OCI-LY1 (cell line): ENCODE data around the gene AGFG1.

ENCODE experiments used
- H2AFZ ChIP-seq: fragments of 200-600 bp; sonication (generic), shearing (Covaris generic); 2 replicates; pipeline ENCODE4 v1.6.0; 2014; ENCODE audit warnings: antibody characterized with exemption, mild to moderate bottlenecking, low read length
- H3F3A ChIP-seq: fragments of 200-600 bp; sonication (generic), shearing (Covaris generic); 2 replicates; pipeline ENCODE4 v1.6.0; 2014; ENCODE audit warnings: mild to moderate bottlenecking, antibody characterized with exemption, low read length, moderate library complexity; ENCODE audit not compliant: insufficient read depth
- H3K27ac ChIP-seq: fragments of 200-600 bp; sonication (generic); 2 replicates; pipeline ENCODE4 v1.5.1; 2014; ENCODE audit warnings: low read length, mixed run types, mild to moderate bottlenecking, low read depth; ENCODE audit not compliant: poor library complexity, severe bottlenecking
- H3K27me3 ChIP-seq: fragments of 200-600 bp; sonication (generic); 2 replicates; pipeline ENCODE4 v1.6.0; 2014; ENCODE audit warnings: antibody characterized with exemption, mild to moderate bottlenecking, low read length, moderate library complexity; ENCODE audit not compliant: insufficient read depth
- H3K36me3 ChIP-seq: fragments of 200-600 bp; sonication (generic); 2 replicates; pipeline ENCODE4 v1.6.1; 2014; ENCODE audit warnings: mild to moderate bottlenecking, antibody characterized with exemption, low read length, moderate library complexity, mixed read lengths; ENCODE audit not compliant: insufficient read depth
- H3K4me1 ChIP-seq: fragments of 200-600 bp; sonication (generic); 2 replicates; pipeline ENCODE4 v1.5.1; 2014; ENCODE audit warnings: mild to moderate bottlenecking, low read length, moderate library complexity; ENCODE audit not compliant: insufficient read depth, severe bottlenecking
- H3K4me2 ChIP-seq: fragments of 200-600 bp; sonication (generic), shearing (Covaris generic); 2 replicates; pipeline ENCODE4 v1.6.1; 2014; ENCODE audit warnings: low read length
- H3K4me3 ChIP-seq: fragments of 200-600 bp; sonication (generic); 2 replicates; pipeline ENCODE4 v1.5.1; 2014; ENCODE audit warnings: low read length, low read depth, mild to moderate bottlenecking, mixed read lengths; ENCODE audit not compliant: poor library complexity, severe bottlenecking
- H3K79me2 ChIP-seq: fragments of 200-600 bp; shearing (Covaris generic); 2 replicates; pipeline ENCODE4 v1.6.1; 2016; ENCODE audit warnings: mixed run types, low read length, mixed read lengths; ENCODE audit not compliant: insufficient read depth
- H3K9ac ChIP-seq: fragments of 200-600 bp; sonication (generic), shearing (Covaris generic); 2 replicates; pipeline ENCODE4 v1.6.1; 2014; ENCODE audit warnings: mild to moderate bottlenecking, low read length, mixed read lengths
- H3K9me2 ChIP-seq: fragments of 200-600 bp; sonication (generic), shearing (Covaris generic); 2 replicates; pipeline ENCODE4 v1.6.1; 2014; ENCODE audit warnings: low read depth, mild to moderate bottlenecking, low read length, mixed read lengths
- H3K9me3 ChIP-seq: fragments of 200-600 bp; shearing (Covaris generic); 2 replicates; pipeline ENCODE4 v1.6.1; 2014; ENCODE audit warnings: low read length, mixed read lengths
- H4K20me1 ChIP-seq: fragments of 200-600 bp; sonication (generic), shearing (Covaris generic); 2 replicates; pipeline ENCODE4 v1.6.0; 2016; ENCODE audit warnings: mild to moderate bottlenecking, low read length; ENCODE audit not compliant: insufficient read depth
- CTCF ChIP-seq: fragments of 200-600 bp; sonication (generic), shearing (Covaris generic); IDR thresholded peaks from 2 replicates; pipeline ENCODE4 v1.5.1; 2017; ENCODE audit warnings: mild to moderate bottlenecking, antibody characterized with exemption, low read length, moderate library complexity, mixed read lengths
- EZH2 ChIP-seq: fragments of 200-600 bp; sonication (generic), shearing (Covaris generic); IDR thresholded peaks from 2 replicates; pipeline ENCODE4 v1.8.0; 2017; ENCODE audit warnings: borderline replicate concordance, mixed run types, mild to moderate bottlenecking, antibody characterized with exemption, low read length, moderate library complexity, mixed read lengths

Gene AGFG1

GRCh38 chr2:227471924-227472264 lies at the start of gene AGFG1:
TSS of gene AGFG1 (plus strand) at chr2:227472156. CDS start at chr2:227472422, 266 bp downstream.
- Histone ChIP-seq H3K4me3 (peak within 1 kb of the TSS; percentile 96), H3K36me3 (no peaks in the 10 kb centered on the region), H3K27ac (no peak within 1 kb of the TSS), H3K4me1 (peaks cover 20% of the 10 kb centered on the region), H3K9me3 (no peaks in the 10 kb centered on the region), H3K9ac (peak within 1 kb of the TSS; percentile 82), H4K20me1 (peaks cover 3% of the 10 kb centered on the region; the same call in 1 of the 2 replicates), H2AFZ (no peak within 1 kb of the TSS), H3K4me2 (peak within 1 kb of the TSS; percentile 96), H3F3A (no peaks in the 10 kb centered on the region), H3K9me2 (no peaks in the 10 kb centered on the region), H3K79me2 (peaks cover 30% of the 10 kb centered on the region), H3K27me3 (no peaks in the 10 kb centered on the region)
- TF ChIP-seq EZH2 (no peak), CTCF (peak; percentile 92)

GRCh38 chr2:227423656-227424499 lies 48.1 kb upstream of the AGFG1 start:
- Histone ChIP-seq H3K4me1 (no peaks in the 10 kb centered on the region), H3K9ac (no peak overlapping the region), H3K27ac (no peak overlapping the region), H3K27me3 (no peaks in the 10 kb centered on the region), H3K4me3 (no peak overlapping the region), H3K79me2 (no peaks in the 10 kb centered on the region), H3K9me2 (no peaks in the 10 kb centered on the region), H3K4me2 (no peak overlapping the region), H3K36me3 (no peaks in the 10 kb centered on the region), H2AFZ (no peak overlapping the region), H3K9me3 (no peaks in the 10 kb centered on the region), H3F3A (no peaks in the 10 kb centered on the region), H4K20me1 (no peaks in the 10 kb centered on the region)
- TF ChIP-seq EZH2: no peak
- no peak for TF ChIP-seq CTCF

GRCh38 chr2:227428731-227429285 lies 43.1 kb upstream of the AGFG1 start:
- no peaks in the 10 kb centered on the region for H3K36me3 ChIP-seq
- H3K9ac ChIP-seq: no peak overlapping the region
- H3K4me2 ChIP-seq: no peak overlapping the region
- H3K9me2 ChIP-seq: no peaks in the 10 kb centered on the region
- H3K79me2 ChIP-seq: no peaks in the 10 kb centered on the region
- no peaks in the 10 kb centered on the region for H3F3A ChIP-seq
- H3K4me1 ChIP-seq: no peaks in the 10 kb centered on the region
- no peaks in the 10 kb centered on the region for H4K20me1 ChIP-seq
- TF ChIP-seq EZH2 (no peak), CTCF (no peak)
- H3K4me3 ChIP-seq: no peak overlapping the region
- H3K9me3 ChIP-seq: peaks cover 9% of the 10 kb centered on the region
- no peak overlapping the region for H3K27ac ChIP-seq
- H3K27me3 ChIP-seq: no peaks in the 10 kb centered on the region
- no peak overlapping the region for H2AFZ ChIP-seq
